Subcutaneous adipose tissue (tissue), 4 donors: ENCODE data around the gene ARHGAP28. TPM values are rescaled to one million over a fixed set of nuclear protein-coding genes. Genes with fewer than 3 reads are reported as not detected.

Experiments
- CTCF ChIP-seq: fragments of 450-650 bp; IDR thresholded peaks from one replicate; pipeline ENCODE4 v1.5.1; 2016; ENCODE audit warnings: low read depth, mild to moderate bottlenecking, control low read depth, antibody characterized with exemption, moderate library complexity
- total RNA-seq, 4 donors: library from RNA; depleted of rRNA; stranded (reverse); fragments of >200 nt; gene quantifications; one replicate each; pipeline ENCODE4 v1.1.0, GENCODE V29; 2016

ARHGAP28 gene
- total RNA-seq, 4 donors from 2014 or later, result 8.0 to 15.3 (median 9.3) TPM

- TF ChIP-seq CTCF, result no peak
These were observed 18.0 kb upstream of the ARHGAP28 start for GRCh38 chr18:6711467-6711866.

- TF ChIP-seq CTCF, result no peak
These were observed 17.1 kb upstream of the ARHGAP28 start for GRCh38 chr18:6712401-6712800.

DNA sequence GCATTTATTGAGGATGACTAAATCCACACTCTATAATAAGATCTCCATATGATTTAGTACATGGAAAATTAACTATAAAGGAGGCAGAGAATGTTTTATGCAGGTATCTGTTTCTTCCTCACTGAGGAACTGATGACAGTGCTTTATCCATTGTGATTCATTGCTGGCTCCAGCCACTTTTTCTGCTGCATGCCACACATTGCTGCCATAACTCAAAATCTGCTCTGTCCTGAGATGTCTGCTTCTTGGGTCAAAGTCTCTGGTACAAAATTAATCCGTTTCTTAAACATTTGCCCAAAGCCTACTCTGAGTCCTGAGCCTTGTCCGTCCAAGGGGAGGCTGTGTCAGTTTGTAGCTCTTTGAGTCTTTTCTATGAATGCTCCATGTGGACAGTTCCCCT is 15.5 kb upstream of the ARHGAP28 start:
- no peak for TF ChIP-seq CTCF

GRCh38 chr18:6718267-6718666 is 11.2 kb upstream of the ARHGAP28 start:
- no peak for TF ChIP-seq CTCF

DNA sequence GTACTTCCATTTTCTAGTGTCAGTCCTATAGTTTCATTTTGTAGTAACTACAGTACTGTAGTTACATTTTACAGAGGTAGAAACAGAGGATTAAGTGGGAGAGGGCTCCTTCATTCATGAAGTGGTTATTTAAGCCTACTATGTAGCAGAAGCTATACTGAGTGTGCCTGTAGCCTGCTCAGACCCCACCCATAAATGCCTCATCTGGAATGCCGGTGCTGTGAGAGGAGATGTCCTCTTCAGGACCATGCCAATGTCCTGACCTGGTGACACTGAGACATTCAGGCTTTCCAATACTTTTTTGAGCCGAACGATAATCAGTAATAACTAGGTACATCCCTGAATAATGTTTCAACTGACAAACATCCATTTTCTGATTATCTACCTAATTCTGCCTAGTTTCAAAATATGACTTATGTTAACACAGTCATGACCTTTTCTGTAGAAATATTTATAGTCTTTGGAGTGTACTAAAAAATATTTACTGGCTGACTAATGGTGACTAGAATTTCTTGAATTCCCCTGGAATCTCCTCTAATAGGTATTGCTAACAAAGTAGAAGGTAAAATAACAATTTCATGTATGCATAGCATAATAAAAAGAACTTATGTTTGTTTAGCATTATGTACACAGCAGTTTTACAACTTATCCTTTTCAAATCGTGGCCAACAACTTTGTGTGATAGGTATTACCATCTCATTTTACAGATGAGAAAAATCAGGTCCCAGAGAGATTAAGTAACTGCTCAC is 10.2 kb upstream of the ARHGAP28 start:
- no peak for TF ChIP-seq CTCF

DNA sequence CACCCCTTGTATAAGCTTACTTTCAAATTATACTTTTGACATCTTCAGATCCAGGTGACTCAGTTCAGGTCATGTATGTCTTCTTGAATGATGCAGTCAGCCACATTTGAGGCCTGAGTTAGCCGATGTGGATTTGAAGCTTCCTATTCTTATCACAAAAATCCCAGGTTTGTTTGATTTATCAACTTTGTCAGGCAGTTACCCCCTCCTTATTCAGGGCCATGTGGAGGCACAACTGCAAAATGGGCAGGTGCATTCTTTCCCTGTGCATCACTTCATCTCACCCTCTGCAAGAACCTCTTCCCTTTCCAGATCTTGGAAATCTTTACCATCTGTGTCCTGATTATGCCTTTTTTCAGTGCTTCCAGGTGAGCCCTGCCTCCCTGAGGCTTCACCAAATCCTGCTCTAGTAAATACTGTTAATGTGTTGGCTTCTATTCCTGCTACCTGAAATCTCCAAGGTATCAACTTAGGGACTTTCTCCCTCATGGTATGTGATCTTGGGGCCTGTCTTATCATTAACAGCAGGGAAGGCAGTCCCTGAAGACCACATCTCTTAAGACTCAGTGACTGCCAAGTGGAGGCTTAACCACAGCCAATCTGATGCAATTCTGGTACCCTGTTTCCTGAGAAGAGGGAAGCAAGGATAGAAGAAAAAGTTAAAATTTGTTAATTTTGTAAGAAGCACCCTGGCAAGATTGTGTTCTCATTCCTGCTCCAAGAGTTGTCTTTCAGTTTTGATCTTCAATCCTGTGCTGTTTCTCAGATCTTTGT is 9.4 kb upstream of the ARHGAP28 start:
- no peak for TF ChIP-seq CTCF

DNA sequence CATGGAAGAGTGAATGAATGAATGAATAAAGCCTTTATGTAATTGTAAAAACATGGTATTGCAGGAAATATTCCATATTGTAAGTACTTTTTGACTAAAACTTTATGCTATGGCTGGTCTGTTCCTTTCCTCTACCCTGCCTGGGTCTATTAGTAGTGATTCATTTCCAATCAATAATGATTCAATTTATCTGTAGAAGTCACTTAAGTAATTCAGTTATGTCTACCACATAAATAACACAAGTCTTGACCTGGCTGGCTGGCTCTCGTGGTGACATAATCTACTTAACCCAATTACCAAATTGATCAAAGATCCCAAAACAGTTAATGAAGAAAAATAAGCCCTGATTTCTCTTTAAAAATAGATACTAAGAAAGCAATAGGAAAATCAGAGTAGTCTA is 7.8 kb upstream of the ARHGAP28 start:
- no peak for TF ChIP-seq CTCF
